Activated CD4-positive, alpha-beta T cell treated with anti-CD3 and anti-CD28 coated beads, Interleukin-2, amount 10 ng/mL, durations not matched to agents 24 days and 14 days (primary cell): Measurements from ENCODE around the gene SP3. TPM values are rescaled to one million over a fixed set of nuclear protein-coding genes. Genes with fewer than 3 reads are reported as not detected.

Experiments
- DNase-seq: peaks from one replicate; pipeline ENCODE4 v3.0.0; 2022
- H3K27ac Mint-ChIP-seq: one replicate; pipeline ENCODE4 v1.8.0; 2022; ENCODE audit warnings: mild to moderate bottlenecking, mixed read lengths
- H3K27me3 Mint-ChIP-seq: one replicate; pipeline ENCODE4 v1.8.0; 2022; ENCODE audit warnings: mixed read lengths
- H3K36me3 Mint-ChIP-seq: one replicate; pipeline ENCODE4 v1.8.0; 2022; ENCODE audit warnings: low read depth, mild to moderate bottlenecking, mixed read lengths
- H3K4me1 Mint-ChIP-seq: one replicate; pipeline ENCODE4 v1.8.0; 2021; ENCODE audit warnings: mixed read lengths
- H3K4me3 Mint-ChIP-seq: one replicate; pipeline ENCODE4 v1.8.0; 2022; ENCODE audit warnings: mild to moderate bottlenecking, moderate library complexity, mixed read lengths
- H3K9me3 Mint-ChIP-seq: one replicate; pipeline ENCODE4 v1.8.0; 2021; ENCODE audit warnings: mixed read lengths
- intact Hi-C: fragments of 100-400 bp; cut with micrococcal nuclease; formaldehyde crosslinking; loops from one replicate; pipeline ENCODE4 v1.15.1; 2023
- total RNA-seq: library from RNA; stranded (reverse); gene quantifications from 2 replicates; pipeline ENCODE4 v1.2.3, GENCODE V29; 2022

SP3 gene
- total RNA-seq, 1 donor from 2014 or later = 99.9 TPM

- intact Hi-C loops = no loop called here
- H3K9me3 Mint-ChIP-seq = no peaks in the 10 kb centered on the region
- no peaks in the 10 kb centered on the region for H3K36me3 Mint-ChIP-seq
- no peaks in the 10 kb centered on the region for H3K4me1 Mint-ChIP-seq
- no peak overlapping the region for H3K4me3 Mint-ChIP-seq
- H3K27me3 Mint-ChIP-seq = peaks cover 24% of the 10 kb centered on the region
- no peak for DNase-seq
- H3K27ac Mint-ChIP-seq = no peak overlapping the region
These were observed 95.6 kb downstream of the SP3 start for GRCh38 chr2:173869244-173870229.

GRCh38 chr2:173868406-173868805, 96.8 kb downstream of the SP3 start:
- Mint-ChIP-seq H3K27me3 (peaks cover 24% of the 10 kb centered on the region), H3K4me1 (no peaks in the 10 kb centered on the region), H3K9me3 (no peaks in the 10 kb centered on the region), H3K4me3 (no peak overlapping the region), H3K36me3 (no peaks in the 10 kb centered on the region), H3K27ac (no peak overlapping the region)
- intact Hi-C loops = no loop called here
- DNase-seq = no peak

DNA sequence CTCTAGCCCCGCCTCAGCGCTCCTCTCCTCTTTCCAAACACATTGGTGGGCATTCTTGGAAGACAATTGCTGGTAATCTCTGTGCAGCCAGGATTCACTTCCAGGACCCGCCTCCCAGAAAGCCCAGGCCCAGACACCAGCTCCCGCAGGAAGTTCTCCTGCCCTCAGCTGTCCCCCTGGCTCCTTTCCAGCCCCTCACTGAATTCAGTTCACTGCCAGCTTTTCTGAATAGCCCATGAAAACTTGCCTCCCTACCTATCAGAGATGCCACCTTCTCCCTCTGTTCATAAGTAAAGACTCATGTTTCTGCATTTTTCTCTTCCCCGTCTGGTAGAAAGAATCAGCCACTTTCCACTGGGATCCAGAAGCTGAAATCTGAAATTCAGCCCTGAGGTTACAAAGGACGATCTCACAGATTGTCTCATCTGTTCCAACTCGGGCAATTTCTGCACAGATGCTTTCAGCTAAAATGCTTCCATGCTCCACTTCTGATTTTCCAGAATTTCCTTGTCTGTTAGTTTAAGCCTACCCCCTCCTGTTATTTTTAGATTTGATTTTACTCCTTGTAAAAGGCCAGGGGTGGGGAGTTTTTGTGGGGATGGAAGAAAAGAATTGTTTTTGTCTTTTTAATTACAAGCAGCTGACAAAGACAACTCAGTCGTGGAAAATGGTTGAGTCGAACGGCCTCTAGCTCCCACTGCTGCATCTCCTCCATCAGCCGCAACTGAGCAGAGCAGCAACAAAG, 98.1 kb downstream of the SP3 start:
- Mint-ChIP-seq H3K27me3 (peaks cover 24% of the 10 kb centered on the region), H3K4me3 (no peak overlapping the region), H3K4me1 (no peaks in the 10 kb centered on the region), H3K9me3 (no peaks in the 10 kb centered on the region), H3K27ac (no peak overlapping the region), H3K36me3 (no peaks in the 10 kb centered on the region)
- intact Hi-C loops = no loop called here
- DNase-seq = no peak

GRCh38 chr2:173865971-173866873, 99.0 kb downstream of the SP3 start:
- no peaks in the 10 kb centered on the region for H3K4me1 Mint-ChIP-seq

DNA sequence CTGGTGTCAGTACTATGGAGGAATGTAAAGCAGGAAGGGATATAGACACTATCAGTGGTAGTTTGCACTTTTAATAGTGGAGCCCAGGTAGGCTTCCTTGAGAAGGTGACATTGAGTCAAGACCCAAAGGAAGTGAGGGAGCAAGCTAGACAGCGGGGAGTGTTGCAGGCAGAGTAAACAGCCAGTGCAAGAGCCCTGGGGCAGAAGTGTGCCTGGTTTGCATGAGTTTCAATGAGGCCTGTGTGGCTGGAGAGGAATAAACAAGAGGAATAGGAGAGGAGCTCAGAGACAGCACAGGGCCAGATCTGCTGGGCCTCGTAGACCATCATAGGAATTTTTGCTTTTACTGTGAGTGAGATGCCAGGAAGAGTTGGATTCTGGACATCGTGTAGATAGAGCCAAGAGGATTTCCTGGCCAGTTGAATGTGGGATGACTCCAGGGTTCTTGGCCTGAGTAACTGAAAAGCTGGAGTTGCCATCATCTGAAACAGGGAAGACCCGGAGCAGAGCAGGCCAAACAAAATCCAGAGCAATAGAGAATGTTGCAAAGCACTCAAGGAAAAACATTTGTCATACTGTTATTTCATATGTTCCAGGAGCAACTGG, 102.5 kb downstream of the SP3 start:
- H3K36me3 Mint-ChIP-seq = no peaks in the 10 kb centered on the region
- no peak overlapping the region for H3K27ac Mint-ChIP-seq
- no peak overlapping the region for H3K4me3 Mint-ChIP-seq
- peaks cover 8% of the 10 kb centered on the region for H3K27me3 Mint-ChIP-seq
- H3K9me3 Mint-ChIP-seq = no peaks in the 10 kb centered on the region
- intact Hi-C loops = no loop called here
- no peak for DNase-seq
- H3K4me1 Mint-ChIP-seq = peaks cover 17% of the 10 kb centered on the region

More at GRCh38 chr2:173865971-173866873, 99.0 kb downstream of the SP3 start:
- Mint-ChIP-seq H3K36me3 (no peaks in the 10 kb centered on the region), H3K9me3 (no peaks in the 10 kb centered on the region), H3K4me3 (no peak overlapping the region), H3K27me3 (peaks cover 21% of the 10 kb centered on the region), H3K27ac (no peak overlapping the region)
- no peak for DNase-seq
- intact Hi-C loops = no loop called here

GRCh38 chr2:173860566-173860965, 104.6 kb downstream of the SP3 start:
- no peaks in the 10 kb centered on the region for H3K36me3 Mint-ChIP-seq
- peaks cover 9% of the 10 kb centered on the region for H3K27me3 Mint-ChIP-seq
- H3K9me3 Mint-ChIP-seq = no peaks in the 10 kb centered on the region
- intact Hi-C loops = no loop called here
- H3K27ac Mint-ChIP-seq = no peak overlapping the region
- no peak overlapping the region for H3K4me3 Mint-ChIP-seq
- no peak for DNase-seq
- peaks cover 17% of the 10 kb centered on the region for H3K4me1 Mint-ChIP-seq

- Mint-ChIP-seq H3K27me3 (peaks cover 9% of the 10 kb centered on the region), H3K4me3 (no peak overlapping the region), H3K9me3 (no peaks in the 10 kb centered on the region), H3K36me3 (no peaks in the 10 kb centered on the region), H3K4me1 (peaks cover 17% of the 10 kb centered on the region), H3K27ac (no peak overlapping the region)
- intact Hi-C loops = no loop called here
- no peak for DNase-seq
These were observed 105.1 kb downstream of the SP3 start for GRCh38 chr2:173860082-173860481.

DNA sequence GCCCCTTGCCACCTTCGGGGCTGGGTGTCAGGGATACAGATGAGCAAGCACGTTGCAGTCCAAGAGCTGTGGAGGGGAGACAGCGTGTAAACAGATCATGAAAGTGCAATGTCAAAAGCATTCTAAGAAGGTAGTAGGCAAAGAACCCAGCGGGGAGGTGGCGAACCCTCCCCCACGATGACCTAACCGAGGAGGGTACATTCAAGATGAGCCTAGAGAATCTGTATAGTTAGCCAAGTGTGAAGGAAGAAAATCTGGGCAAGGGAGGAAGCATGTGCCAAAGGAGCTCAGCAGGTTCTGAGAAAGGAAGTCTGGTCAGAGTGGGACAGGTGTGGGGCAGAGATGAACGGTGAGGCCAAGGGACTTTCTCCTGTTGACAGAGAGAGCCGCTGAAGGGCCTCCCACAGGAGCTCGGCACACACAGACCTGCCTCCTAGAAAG, 106.9 kb downstream of the SP3 start:
- Mint-ChIP-seq H3K4me1 (peaks cover 17% of the 10 kb centered on the region), H3K27ac (no peak overlapping the region), H3K9me3 (no peaks in the 10 kb centered on the region), H3K4me3 (no peak overlapping the region), H3K36me3 (no peaks in the 10 kb centered on the region), H3K27me3 (peaks cover 13% of the 10 kb centered on the region)
- intact Hi-C loops = no loop called here
- no peak for DNase-seq
